Kidney (tissue), 14 donors: ENCODE measurements around the gene TRIM9. TPM values are rescaled to one million over a fixed set of nuclear protein-coding genes. Genes with fewer than 3 reads are reported as not detected.

Source experiments
- DNase-seq, 5 donors: peaks; one replicate each; pipeline ENCODE4 v3.0.0-alpha.2; 2013 to 2020
- FAIRE-seq: peaks from 2 replicates; lab custom pipeline; 2012; peaks lifted over from hg19 to GRCh38; lab: Jason Lieb, UNC
- H3K27ac ChIP-seq, 2 donors: one replicate each; pipeline ENCODE4 v1.7.0; 2013; ENCODE audit warnings: low read depth in 2 of 2, low read length in 2 of 2, inconsistent platforms in 1 of 2
- H3K27me3 ChIP-seq: one replicate; pipeline ENCODE4 v1.7.1; 2013; ENCODE audit warnings: low read length, inconsistent platforms; ENCODE audit not compliant: control insufficient read depth, insufficient read depth
- H3K36me3 ChIP-seq, 3 donors: one replicate each; pipeline versions ENCODE4 v1.7.0 to v1.7.1; 2013; ENCODE audit warnings: low read length in 3 of 3, control low read depth in 1 of 3, inconsistent platforms in 1 of 3; ENCODE audit not compliant: insufficient read depth in 3 of 3, control insufficient read depth in 2 of 3
- H3K4me1 ChIP-seq, 3 donors: one replicate each; pipeline versions ENCODE4 v1.7.0 to v1.7.1; 2013; ENCODE audit warnings: low read length in 3 of 3, inconsistent platforms in 1 of 3, low read depth in 1 of 3; ENCODE audit not compliant: control insufficient read depth in 2 of 3, insufficient read depth in 2 of 3
- H3K4me3 ChIP-seq, 3 donors: one replicate each; pipeline versions ENCODE4 v1.7.0 to v1.8.1; 2013; ENCODE audit warnings: low read length in 3 of 3, control low read depth in 1 of 3, inconsistent platforms in 1 of 3
- H3K9ac ChIP-seq, 3 donors: one replicate each; pipeline versions ENCODE4 v1.7.0 to v1.7.1; 2013; ENCODE audit warnings: low read length in 3 of 3, control low read depth in 1 of 3, inconsistent platforms in 1 of 3
- H3K9me3 ChIP-seq, 3 donors: one replicate each; pipeline versions ENCODE4 v1.7.0 to v1.7.1; 2013; ENCODE audit warnings: low read length in 3 of 3, control low read depth in 1 of 3, inconsistent platforms in 1 of 3; ENCODE audit not compliant: control insufficient read depth in 2 of 3, insufficient read depth in 1 of 3
- CTCF ChIP-seq: IDR thresholded peaks from 3 replicates; pipeline ENCODE4 v1.5.1; 2012; ENCODE audit warnings: mild to moderate bottlenecking, moderate library complexity, borderline replicate concordance; ENCODE audit not compliant: insufficient read depth; ENCODE audit errors: extremely low read depth
- intact Hi-C: fragments of 100-400 bp; cut with DNase I; formaldehyde crosslinking; loops from one replicate; pipeline ENCODE4 v1.11.1; 2022
- polyA plus RNA-seq: library from polyadenylated mRNA; stranded (reverse); fragments of 350-450 nt; fragmentation: Illumina TruSeq; extraction: RNeasy Lipid Tissue Mini Kit (QIAGEN cat#74804); gene quantifications from one replicate; pipeline ENCODE4 v1.2.3, GENCODE V29; 2014; ENCODE audit warnings: low read depth, low replicate concordance; ENCODE audit not compliant: insufficient read depth
- total RNA-seq: library from RNA; stranded (reverse); fragmentation: NEBNext Ultra II Directional; extraction: Animal tissue kit (Norgen Biotek cat#: 25700); gene quantifications from one replicate; pipeline ENCODE4 v1.2.1, GENCODE V29; 2021
- donor health status: control.
- donor health status: control.
- donor health status: control.
- donor health status: control.
- donor health status: control.
- donor health status: DM: yes; HTN: yes; CAD: no.
- donor health status: Normal renal cell carcinoma (clear cell type).

TRIM9 gene
- total and polyA plus RNA-seq, 2 donors from 2014 or later = 0.67 to 2.0 TPM

- no peak overlapping the region for H3K27ac ChIP-seq
- DNase-seq (no peak), FAIRE-seq (no peak)
- H3K4me3 ChIP-seq = no peak overlapping the region
- no peak overlapping the region for H3K9ac ChIP-seq
- H3K36me3 ChIP-seq = no peaks in the 10 kb centered on the region
- no peak for TF ChIP-seq CTCF
- H3K4me1 ChIP-seq = no peaks in the 10 kb centered on the region
- H3K27me3 ChIP-seq = no peaks in the 10 kb centered on the region
- intact Hi-C loops = no loop called here
- peaks cover 0 to 10% (median 2%) of the 10 kb centered on the region in 3 donors for H3K9me3 ChIP-seq
These were observed 28.3 kb downstream of the TRIM9 start for GRCh38 chr14:51066576-51066975.

- Histone ChIP-seq H3K9me3 (peaks cover 0 to 4% (median 0%) of the 10 kb centered on the region in 3 donors), H3K27ac (no peak overlapping the region), H3K4me3 (no peak overlapping the region), H3K27me3 (no peaks in the 10 kb centered on the region), H3K36me3 (no peaks in the 10 kb centered on the region), H3K4me1 (no peaks in the 10 kb centered on the region), H3K9ac (no peak overlapping the region)
- no peak for FAIRE-seq
- no peak for DNase-seq
- intact Hi-C loops = no loop called here
- TF ChIP-seq CTCF = no peak
These were observed 35.9 kb downstream of the TRIM9 start for GRCh38 chr14:51059032-51059431.

GRCh38 chr14:51058382-51058781 lies 36.5 kb downstream of the TRIM9 start:
- Histone ChIP-seq H3K9ac (no peak overlapping the region), H3K36me3 (no peaks in the 10 kb centered on the region), H3K27ac (no peak overlapping the region), H3K4me3 (no peak overlapping the region), H3K27me3 (no peaks in the 10 kb centered on the region), H3K4me1 (no peaks in the 10 kb centered on the region), H3K9me3 (peaks cover 0 to 4% (median 0%) of the 10 kb centered on the region in 3 donors)
- FAIRE-seq (no peak), DNase-seq (no peak)
- intact Hi-C loops = no loop called here
- TF ChIP-seq CTCF = no peak

- no peak overlapping the region for H3K27ac ChIP-seq
- no peak overlapping the region for H3K4me3 ChIP-seq
- no peak for DNase-seq
- no peaks in the 10 kb centered on the region for H3K36me3 ChIP-seq
- TF ChIP-seq CTCF = no peak
- no peaks in the 10 kb centered on the region for H3K27me3 ChIP-seq
- FAIRE-seq = no peak
- intact Hi-C loops = no loop called here
- H3K9ac ChIP-seq = no peak overlapping the region
- H3K4me1 ChIP-seq = no peaks in the 10 kb centered on the region
- H3K9me3 ChIP-seq = no peaks in the 10 kb centered on the region
These were observed 38.5 kb downstream of the TRIM9 start for GRCh38 chr14:51056421-51056820.
